ENCODE results near the gene MRPL58.

The MRPL58 gene

GRCh38 chr17:75048249-75048878 is 35.9 kb downstream of the MRPL58 start:
- DNase-seq (ENCODE audit: low read depth) = no peak
- H3K4me3 ChIP-seq (ENCODE audit: control insufficient read depth, low read depth, low read length) = peak overlapping the region; percentile 64
- no peak for TF ChIP-seq CTCF (IDR thresholded peaks at IDR 0.05; ENCODE audit: control insufficient read depth, insufficient read depth, low read depth, low read length, missing control alignments)

GRCh38 chr17:75049057-75049456 is 36.6 kb downstream of the MRPL58 start:
- TF ChIP-seq CTCF (IDR thresholded peaks at IDR 0.05; ENCODE audit: control insufficient read depth, insufficient read depth, low read depth, low read length, missing control alignments) = no peak
- no peak for DNase-seq (ENCODE audit: low read depth)
- H3K4me3 ChIP-seq (ENCODE audit: control insufficient read depth, low read depth, low read length) = no peak overlapping the region; the same call in 1 of the 2 replicates

- DNase-seq (ENCODE audit: low read depth) = no peak
- no peak for TF ChIP-seq CTCF (IDR thresholded peaks at IDR 0.05; ENCODE audit: control insufficient read depth, insufficient read depth, low read depth, low read length, missing control alignments)
- H3K4me3 ChIP-seq (ENCODE audit: control insufficient read depth, low read depth, low read length) = no peak overlapping the region
These were observed 37.2 kb downstream of the MRPL58 start for GRCh38 chr17:75049706-75050105.

GRCh38 chr17:75051941-75052340 is 39.5 kb downstream of the MRPL58 start:
- TF ChIP-seq CTCF (IDR thresholded peaks at IDR 0.05; ENCODE audit: control insufficient read depth, insufficient read depth, low read depth, low read length, missing control alignments) = no peak
- DNase-seq (ENCODE audit: low read depth) = no peak

GRCh38 chr17:75059369-75060345 is 47.2 kb downstream of the MRPL58 start:
- DNase-seq (ENCODE audit: low read depth) = peak; percentile 72
- TF ChIP-seq CTCF (IDR thresholded peaks at IDR 0.05; ENCODE audit: control insufficient read depth, insufficient read depth, low read depth, low read length, missing control alignments) = peak; percentile 59
- no peak overlapping the region for H3K4me3 ChIP-seq (ENCODE audit: control insufficient read depth, low read depth, low read length)

More at GRCh38 chr17:75051941-75052340, 39.5 kb downstream of the MRPL58 start:
- no peak overlapping the region for H3K4me3 ChIP-seq (ENCODE audit: control insufficient read depth, low read depth, low read length)

GRCh38 chr17:75060434-75061054 is 48.1 kb downstream of the MRPL58 start:
- TF ChIP-seq CTCF (IDR thresholded peaks at IDR 0.05; ENCODE audit: control insufficient read depth, insufficient read depth, low read depth, low read length, missing control alignments) = no peak
- H3K4me3 ChIP-seq (ENCODE audit: control insufficient read depth, low read depth, low read length) = no peak overlapping the region
- DNase-seq (ENCODE audit: low read depth) = no peak

Measured in AG09309 (cell line).